GM06990 (cell line): ENCODE measurements around the gene COL7A1.

Experiments used
- DNase-seq: peaks from one replicate; pipeline ENCODE4 v3.0.0-alpha.2; 2011; ENCODE audit not compliant: insufficient read length; ENCODE audit errors: extremely low read depth
- H3K27me3 ChIP-seq: replicated peaks from 2 replicates; pipeline ENCODE4 v1.6.0; 2011; ENCODE audit warnings: low read length; ENCODE audit not compliant: control insufficient read depth, insufficient read depth
- H3K36me3 ChIP-seq: 2 replicates; pipeline ENCODE4 v1.5.1; 2011; ENCODE audit warnings: low read length; ENCODE audit not compliant: control insufficient read depth, insufficient read depth
- H3K4me3 ChIP-seq: replicated peaks from 2 replicates; pipeline ENCODE4 v1.5.1; 2011; ENCODE audit warnings: low read depth, mild to moderate bottlenecking, control low read depth, low read length
- TF ChIP-seq, protein P1 (sequence below): IDR thresholded peaks from 2 replicates; pipeline ENCODE4 v1.5.1; 2011; ENCODE audit warnings: low read length, control low read depth, mild to moderate bottlenecking, inconsistent platforms; ENCODE audit not compliant: insufficient read depth, poor library complexity, severe bottlenecking

The COL7A1 gene

DNA sequence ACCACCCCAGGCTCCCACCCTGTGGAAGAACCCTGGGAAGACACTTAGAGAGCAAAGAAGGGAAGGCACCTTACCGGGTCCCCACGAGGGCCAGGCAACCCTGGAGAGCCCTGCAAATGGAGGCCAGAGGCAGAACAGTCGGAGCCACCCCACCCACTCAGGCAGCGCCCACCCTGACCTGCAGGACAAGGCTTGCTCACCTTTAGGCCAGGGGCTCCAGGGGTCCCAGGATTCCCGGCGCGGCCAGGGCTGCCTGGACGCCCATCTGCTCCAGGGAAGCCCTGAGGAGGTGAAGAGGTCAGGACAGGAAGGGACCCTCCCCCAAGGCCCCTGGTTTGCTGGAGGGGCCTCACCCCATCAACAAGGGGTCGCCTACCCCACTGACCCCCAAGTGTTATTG is 10.3 kb downstream of the COL7A1 start:
- H3K27me3 ChIP-seq, result no peaks in the 10 kb centered on the region; the same call in none of the 2 replicates
- no peak overlapping the region for H3K4me3 ChIP-seq
- H3K36me3 ChIP-seq, result no peaks in the 10 kb centered on the region
- no peak for DNase-seq
- TF ChIP-seq, protein P1, sequence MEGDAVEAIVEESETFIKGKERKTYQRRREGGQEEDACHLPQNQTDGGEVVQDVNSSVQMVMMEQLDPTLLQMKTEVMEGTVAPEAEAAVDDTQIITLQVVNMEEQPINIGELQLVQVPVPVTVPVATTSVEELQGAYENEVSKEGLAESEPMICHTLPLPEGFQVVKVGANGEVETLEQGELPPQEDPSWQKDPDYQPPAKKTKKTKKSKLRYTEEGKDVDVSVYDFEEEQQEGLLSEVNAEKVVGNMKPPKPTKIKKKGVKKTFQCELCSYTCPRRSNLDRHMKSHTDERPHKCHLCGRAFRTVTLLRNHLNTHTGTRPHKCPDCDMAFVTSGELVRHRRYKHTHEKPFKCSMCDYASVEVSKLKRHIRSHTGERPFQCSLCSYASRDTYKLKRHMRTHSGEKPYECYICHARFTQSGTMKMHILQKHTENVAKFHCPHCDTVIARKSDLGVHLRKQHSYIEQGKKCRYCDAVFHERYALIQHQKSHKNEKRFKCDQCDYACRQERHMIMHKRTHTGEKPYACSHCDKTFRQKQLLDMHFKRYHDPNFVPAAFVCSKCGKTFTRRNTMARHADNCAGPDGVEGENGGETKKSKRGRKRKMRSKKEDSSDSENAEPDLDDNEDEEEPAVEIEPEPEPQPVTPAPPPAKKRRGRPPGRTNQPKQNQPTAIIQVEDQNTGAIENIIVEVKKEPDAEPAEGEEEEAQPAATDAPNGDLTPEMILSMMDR, result no peak

DNA sequence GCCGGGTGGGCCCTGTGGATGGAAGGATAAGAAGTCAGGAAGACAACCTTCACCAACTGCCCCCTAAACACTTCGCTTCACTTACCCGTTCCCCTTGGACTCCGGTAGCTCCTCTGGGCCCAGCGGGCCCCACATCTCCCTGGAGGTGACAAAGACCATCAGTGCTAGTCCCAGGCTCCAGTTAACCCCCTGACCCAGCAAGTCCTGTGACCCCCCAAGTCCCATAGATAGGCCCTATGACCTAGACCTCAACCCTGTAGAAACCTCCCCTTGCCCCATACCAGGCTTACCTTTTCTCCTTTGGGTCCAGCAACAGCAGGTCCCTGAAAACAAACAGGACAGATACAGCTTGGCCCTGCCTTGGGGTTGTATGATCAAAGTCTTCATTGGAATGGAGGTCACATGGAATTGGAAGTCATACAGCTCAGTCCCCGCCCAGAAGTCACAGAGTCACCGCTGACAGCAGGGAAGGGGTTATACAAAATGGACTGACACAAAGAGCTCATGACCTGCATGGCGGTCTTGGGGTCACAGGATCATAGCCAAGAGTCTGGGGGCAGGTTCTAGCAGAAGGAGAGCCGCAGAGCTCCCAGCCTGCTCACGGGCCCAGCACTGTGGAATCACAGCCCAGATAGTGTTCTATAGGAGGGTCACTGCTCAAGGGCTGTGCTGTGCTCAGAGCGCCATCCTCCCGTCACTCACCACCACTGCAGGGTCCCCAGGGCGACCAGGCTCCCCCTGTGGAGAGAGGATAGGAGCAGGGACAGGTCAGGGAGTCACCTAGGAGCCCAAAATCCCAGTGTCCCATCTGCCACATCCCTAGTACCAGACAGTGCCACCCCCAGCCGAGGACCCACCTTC is 13.3 kb downstream of the COL7A1 start:
- TF ChIP-seq, protein P1, result no peak
- Histone ChIP-seq H3K36me3 (no peaks in the 10 kb centered on the region), H3K27me3 (no peaks in the 10 kb centered on the region; the same call in none of the 2 replicates), H3K4me3 (no peak overlapping the region)
- no peak for DNase-seq

DNA sequence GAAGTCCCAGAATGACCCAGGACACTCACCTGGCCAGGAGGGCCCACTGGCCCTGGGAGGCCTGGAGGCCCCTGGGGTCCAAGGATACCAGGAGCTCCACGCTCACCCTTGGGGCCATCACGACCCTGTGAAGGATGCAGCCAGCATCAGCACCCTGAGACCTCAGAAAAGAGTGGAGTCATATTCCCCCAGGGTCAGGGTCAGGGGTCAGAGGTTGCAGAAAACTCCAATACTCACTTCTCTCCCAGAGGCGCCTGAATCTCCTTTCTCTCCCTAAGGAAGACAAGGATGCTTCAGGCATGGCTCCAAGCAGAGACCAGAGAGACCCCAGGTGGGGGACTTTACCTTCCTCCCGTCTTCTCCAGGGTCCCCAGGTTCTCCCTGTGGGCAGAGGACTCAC is 18.5 kb downstream of the COL7A1 start:
- TF ChIP-seq, protein P1, result no peak
- Histone ChIP-seq H3K4me3 (no peak overlapping the region), H3K36me3 (no peaks in the 10 kb centered on the region), H3K27me3 (no peaks in the 10 kb centered on the region; the same call in 1 of the 2 replicates)
- DNase-seq, result no peak

DNA sequence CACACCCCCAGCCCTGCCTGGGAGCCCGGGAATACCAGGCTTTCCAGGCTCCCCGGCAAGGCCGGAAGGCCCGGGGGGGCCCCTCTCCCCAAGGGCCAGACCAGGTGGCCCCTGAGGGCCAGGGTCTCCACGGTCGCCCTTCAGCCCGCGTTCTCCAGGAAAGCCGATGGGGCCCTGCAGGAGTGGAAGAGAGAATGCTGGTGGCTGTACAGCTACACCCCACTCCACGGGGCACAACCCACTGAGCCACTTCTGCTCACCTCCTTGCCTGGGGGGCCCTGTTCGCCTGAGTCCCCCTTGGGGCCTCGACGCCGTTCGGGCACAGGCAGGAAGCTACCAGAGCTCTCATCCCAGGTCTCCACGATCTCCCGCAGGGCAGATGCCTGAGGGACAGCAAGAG is 19.8 kb downstream of the COL7A1 start:
- TF ChIP-seq, protein P1, result no peak
- DNase-seq, result no peak
- no peaks in the 10 kb centered on the region for H3K36me3 ChIP-seq
- H3K4me3 ChIP-seq, result no peak overlapping the region
- no peaks in the 10 kb centered on the region for H3K27me3 ChIP-seq

DNA sequence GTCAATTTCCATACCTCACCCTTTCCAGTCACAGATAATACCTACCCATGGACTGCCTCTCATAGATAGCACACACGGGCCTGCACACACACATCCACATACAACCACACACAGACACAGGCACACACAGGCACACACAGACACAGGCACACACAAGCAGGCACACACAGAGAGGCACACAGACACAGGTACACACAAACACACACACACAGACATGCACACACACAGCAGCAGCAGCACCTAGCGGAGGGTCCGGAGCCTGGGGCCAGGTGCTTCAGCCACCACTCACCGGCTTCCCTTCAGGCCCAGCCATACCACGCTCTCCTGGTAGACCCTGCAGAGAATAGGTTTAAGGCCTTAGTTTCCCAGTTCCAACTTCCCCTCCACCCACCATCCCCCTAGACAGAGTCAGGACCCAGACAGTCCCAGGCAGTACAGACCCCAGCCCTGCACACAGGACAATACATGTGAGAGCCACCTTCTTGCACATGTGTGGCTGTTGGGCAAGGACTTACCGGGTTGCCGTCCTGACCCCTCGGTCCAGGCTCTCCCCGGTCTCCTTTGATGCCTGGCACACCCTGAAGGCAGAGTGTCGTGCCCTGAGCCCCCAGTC is 21.1 kb downstream of the COL7A1 start:
- H3K27me3 ChIP-seq, result no peaks in the 10 kb centered on the region
- H3K36me3 ChIP-seq, result no peaks in the 10 kb centered on the region
- TF ChIP-seq, protein P1, result no peak
- no peak overlapping the region for H3K4me3 ChIP-seq
- DNase-seq, result no peak
